IMR-90 (cell line): ENCODE measurements around the gene FBXL7. TPM values are rescaled to one million over a fixed set of nuclear protein-coding genes. Genes with fewer than 3 reads are reported as not detected.

ENCODE experiments used
- ATAC-seq: fragments of 200-7000 bp; cut with Tn5 transposase; 2 replicates; pipeline ENCODE4 v1.9.1; 2020; ENCODE audit warnings: low read depth, mild to moderate bottlenecking, moderate library complexity
- BruUV-seq: library from RNA; stranded (reverse); fragments of 400-500 nt; replicated peaks from 2 replicates; lab custom pipeline; 2021; lab: Mats Ljungman, UMichigan
- CTCF ChIA-PET: fragments of 300-600 bp; formaldehyde crosslinking; extraction: SDS; loops from one replicate; lab custom pipeline; 2021; ENCODE audit warnings: antibody characterized with exemption; lab: Yijun Ruan, JAX
- POLR2A ChIA-PET: fragments of 300-600 bp; sonication (Branson Sonifier 250); formaldehyde crosslinking; loops from one replicate; lab custom pipeline; 2022; ENCODE audit warnings: antibody characterized with exemption; ENCODE audit not compliant: unreplicated experiment; lab: Charles Lee
- DNase-seq: peaks from one replicate; pipeline ENCODE4 v3.0.0; 2013
- H2AFZ ChIP-seq: replicated peaks from 2 replicates; pipeline ENCODE3; 2013; ENCODE audit warnings: low read length, mild to moderate bottlenecking; ENCODE audit not compliant: poor library complexity
- H2AK5ac ChIP-seq: 2 replicates; pipeline ENCODE4 v1.6.1; 2013; ENCODE audit warnings: low read depth, low read length, inconsistent platforms
- H2AK9ac ChIP-seq: replicated peaks from 2 replicates; pipeline ENCODE3; 2013; ENCODE audit warnings: mild to moderate bottlenecking, low read depth, low read length, moderate library complexity; ENCODE audit not compliant: poor library complexity
- H2BK120ac ChIP-seq: 2 replicates; pipeline ENCODE4 v1.6.1; 2013; ENCODE audit warnings: low read depth, low read length, inconsistent platforms
- H2BK15ac ChIP-seq: 3 replicates; pipeline ENCODE4 v1.6.1; 2013; ENCODE audit warnings: low read depth, low read length, inconsistent platforms
- H2BK20ac ChIP-seq: 2 replicates; pipeline ENCODE4 v1.6.1; 2013; ENCODE audit warnings: low read depth, mild to moderate bottlenecking, inconsistent platforms, low read length, moderate library complexity
- H2BK5ac ChIP-seq: 2 replicates; pipeline ENCODE4 v1.6.1; 2013; ENCODE audit warnings: mild to moderate bottlenecking, low read depth, low read length, inconsistent platforms; ENCODE audit not compliant: poor library complexity, severe bottlenecking
- H3K14ac ChIP-seq: replicated peaks from 2 replicates; pipeline ENCODE4 v1.6.1; 2013; ENCODE audit warnings: low read depth, low read length, inconsistent platforms
- H3K18ac ChIP-seq: 2 replicates; pipeline ENCODE4 v1.6.1; 2013; ENCODE audit warnings: low read depth, low read length, control low read depth
- H3K23ac ChIP-seq: 2 replicates; pipeline ENCODE4 v1.6.1; 2013; ENCODE audit warnings: low read depth, low read length, inconsistent platforms
- H3K27ac ChIP-seq: 2 replicates; pipeline ENCODE4 v1.5.1; 2013; ENCODE audit warnings: mild to moderate bottlenecking, control low read depth, low read length; ENCODE audit not compliant: insufficient read depth
- H3K27me3 ChIP-seq: 2 replicates; pipeline ENCODE4 v1.6.1; 2013; ENCODE audit warnings: low read length; ENCODE audit not compliant: control insufficient read depth, insufficient read depth
- H3K36me3 ChIP-seq: 2 replicates; pipeline ENCODE4 v1.6.1; 2013; ENCODE audit warnings: low read length, mixed read lengths; ENCODE audit not compliant: control insufficient read depth, insufficient read depth
- H3K4ac ChIP-seq: 2 replicates; pipeline ENCODE4 v1.6.1; 2013; ENCODE audit warnings: low read depth, low read length, inconsistent platforms
- H3K4me1 ChIP-seq: 2 replicates; pipeline ENCODE4 v1.6.1; 2013; ENCODE audit warnings: low read length, mixed read lengths; ENCODE audit not compliant: control insufficient read depth, insufficient read depth
- H3K4me2 ChIP-seq: 2 replicates; pipeline ENCODE4 v1.6.1; 2013; ENCODE audit warnings: low read depth, mild to moderate bottlenecking, control low read depth, low read length, moderate library complexity
- H3K4me3 ChIP-seq: 2 replicates; pipeline ENCODE4 v1.5.1; 2013; ENCODE audit warnings: low read depth, mild to moderate bottlenecking, control low read depth, low read length, moderate library complexity; ENCODE audit not compliant: insufficient read depth
- H3K56ac ChIP-seq: 2 replicates; pipeline ENCODE4 v1.6.1; 2013; ENCODE audit warnings: low read length, inconsistent platforms; ENCODE audit not compliant: insufficient read depth; ENCODE audit errors: extremely low read depth
- H3K79me1 ChIP-seq, 2 experiments: 2 replicates each; pipeline ENCODE4 v1.6.1; 2013; ENCODE audit warnings: low read length in 2 of 2, inconsistent platforms in 1 of 2, low read depth in 1 of 2
- H3K9ac ChIP-seq: 2 replicates; pipeline ENCODE4 v1.6.1; 2013; ENCODE audit warnings: low read depth, low read length, control low read depth
- H3K9me1 ChIP-seq: 2 replicates; pipeline ENCODE4 v1.6.1; 2013; ENCODE audit warnings: low read length, inconsistent platforms; ENCODE audit not compliant: insufficient read depth
- H3K9me3 ChIP-seq: 2 replicates; pipeline ENCODE4 v1.6.1; 2013; ENCODE audit warnings: low read length; ENCODE audit not compliant: control insufficient read depth, insufficient read depth
- H4K20me1 ChIP-seq: 2 replicates; pipeline ENCODE4 v1.6.1; 2013; ENCODE audit warnings: low read length, inconsistent platforms; ENCODE audit not compliant: insufficient read depth
- H4K5ac ChIP-seq: 2 replicates; pipeline ENCODE4 v1.6.1; 2013; ENCODE audit warnings: mild to moderate bottlenecking, low read depth, low read length, control low read depth
- H4K8ac ChIP-seq, 2 experiments: 2 replicates each; pipeline ENCODE4 v1.6.1; 2013; ENCODE audit warnings: low read depth in 2 of 2, low read length in 2 of 2, control low read depth in 1 of 2, inconsistent platforms in 1 of 2
- H4K91ac ChIP-seq: 2 replicates; pipeline ENCODE4 v1.6.1; 2013; ENCODE audit warnings: low read depth, low read length, inconsistent platforms; ENCODE audit not compliant: insufficient read depth
- MAZ ChIP-seq: IDR thresholded peaks from 2 replicates; pipeline ENCODE4 v1.6.1; 2012; ENCODE audit warnings: low read depth, mild to moderate bottlenecking, low read length, improper control_type of control experiment, moderate library complexity, borderline replicate concordance
- USF2 ChIP-seq: fragments of 150-350 bp; IDR thresholded peaks from 2 replicates; pipeline ENCODE4 v1.6.1; 2017; ENCODE audit warnings: mild to moderate bottlenecking, antibody characterized with exemption, low read length, low read depth
- WGBS, 2 experiments: methylation state at CpG; one replicate each; pipeline versions ENCODE4 v1.1.5 to v1.1.7; 2013; ENCODE audit warnings: missing lambda C conversion rate in 2 of 2; ENCODE audit not compliant: insufficient read length in 1 of 2; ENCODE audit errors: extremely low coverage in 2 of 2; 5-methylcytosine and 5-hydroxymethylcytosine counted together
- dilution Hi-C: fragments of 300-500 bp; cut with HindIII; formaldehyde crosslinking; loops from one replicate; pipeline ENCODE4 v1.14.3; 2018; ENCODE audit warnings: low sequenced_read_pairs; ENCODE audit not compliant: unreplicated experiment
- in situ Hi-C: fragments of 300-500 bp; cut with MboI; formaldehyde crosslinking; loops from 3 replicates; pipeline ENCODE4 v1.14.3; 2019; ENCODE audit warnings: low sequenced_read_pairs, inconsistent platforms, mixed read lengths
- intact Hi-C: fragments of 100-400 bp; cut with micrococcal nuclease; formaldehyde crosslinking; loops from 2 replicates; pipeline ENCODE4 v1.10.0; 2022
- polyA plus RNA-seq, 3 experiments: library from polyadenylated mRNA; depleted of rRNA; stranded (reverse); fragments of >200 nt; gene quantifications; 2 replicates each; pipeline ENCODE4 v1.2.3, GENCODE V29; 2012; ENCODE audit warnings: low replicate concordance in 1 of 3
- total RNA-seq: library from RNA; depleted of rRNA; stranded (reverse); fragments of >200 nt; gene quantifications from 2 replicates; pipeline ENCODE4 v1.2.3, GENCODE V29; 2012

The FBXL7 gene
- total and polyA plus RNA-seq, 2 of the 4 experiments (the other 2 are of a cell fraction), result 4.1 to 10.2 TPM

- Histone ChIP-seq H3K27me3 (no peaks in the 10 kb centered on the region), H2BK15ac (no peak overlapping the region), H3K9me1 (no peaks in the 10 kb centered on the region), H3K14ac (no peak overlapping the region; the same call in 1 of the 2 replicates), H3K36me3 (no peaks in the 10 kb centered on the region), H4K20me1 (no peaks in the 10 kb centered on the region), H2BK120ac (no peak overlapping the region), H2AK5ac (no peak overlapping the region), H3K9ac (no peak overlapping the region), H4K5ac (no peak overlapping the region), H3K4me1 (peaks cover 1% of the 10 kb centered on the region; the same call in 1 of the 2 replicates), H3K27ac (no peak overlapping the region), H3K4ac (no peak overlapping the region), H2BK20ac (no peak overlapping the region), H2AK9ac (no peak overlapping the region), H3K18ac (no peak overlapping the region), H2AFZ (no peak overlapping the region), H3K9me3 (no peaks in the 10 kb centered on the region), H3K23ac (no peak overlapping the region), H2BK5ac (no peak overlapping the region), H3K79me1 (peaks cover 0 to 4% of the 10 kb centered on the region in 2 experiments; a peak in 1 of 4 replicates), H4K8ac (no peak overlapping the region), H3K4me2 (no peak overlapping the region), H3K56ac (no peak overlapping the region), H4K91ac (no peak overlapping the region), H3K4me3 (no peak overlapping the region)
- ChIA-PET CTCF (no interaction called here), POLR2A (no interaction called here)
- no TSS peak for BruUV-seq
- no CpG with 5 or more reads among the region's 6 CpGs for WGBS, 2 experiments
- dilution Hi-C loops (no loop called here), intact Hi-C loops (no loop called here), in situ Hi-C loops (no loop called here)
- no peak for TF ChIP-seq USF2
- TF ChIP-seq MAZ, result no peak
- DNase-seq (no peak), ATAC-seq (0 out of 2 replicates have a peak, but pooled peaks have one; percentile 19)
Measured at GRCh38 chr5:15902066-15902465, 402.1 kb downstream of the FBXL7 start.
